ENCODE results near the gene ELP2. TPM values are rescaled to one million over a fixed set of nuclear protein-coding genes. Genes with fewer than 3 reads are reported as not detected.

The ELP2 gene
- total RNA-seq, 1 donor from 2014 or later: 69.0 TPM

GRCh38 chr18:36139245-36139644 is 9.5 kb downstream of the ELP2 start:
- TF ChIP-seq CTCF (IDR thresholded peaks at IDR 0.05): no peak
- ATAC-seq: no peak
- Histone ChIP-seq H3K27ac (no peak overlapping the region), H3K36me3 (peaks cover 86% of the 10 kb centered on the region), H3K27me3 (no peaks in the 10 kb centered on the region), H3K4me3 (no peak overlapping the region), H3K9me3 (no peaks in the 10 kb centered on the region), H3K4me1 (no peaks in the 10 kb centered on the region)
- intact Hi-C loops (cut with DNase I): no loop called here
- no peak for DNase-seq

GRCh38 chr18:36141576-36141975 is 11.9 kb downstream of the ELP2 start:
- H3K9me3 ChIP-seq: no peaks in the 10 kb centered on the region
- ATAC-seq: no peak
- no peak overlapping the region for H3K4me3 ChIP-seq
- H3K27me3 ChIP-seq: no peaks in the 10 kb centered on the region
- DNase-seq: no peak
- H3K27ac ChIP-seq: no peak overlapping the region
- no peak for TF ChIP-seq CTCF (IDR thresholded peaks at IDR 0.05)
- intact Hi-C loops (cut with DNase I): no loop called here
- no peaks in the 10 kb centered on the region for H3K4me1 ChIP-seq
- peaks cover 100% of the 10 kb centered on the region for H3K36me3 ChIP-seq

- H3K9me3 ChIP-seq: no peaks in the 10 kb centered on the region
- ATAC-seq (no peak), DNase-seq (no peak)
- TF ChIP-seq CTCF (IDR thresholded peaks at IDR 0.05): no peak
- H3K4me1 ChIP-seq: no peaks in the 10 kb centered on the region
- H3K36me3 ChIP-seq: peaks cover 100% of the 10 kb centered on the region
- no peak overlapping the region for H3K27ac ChIP-seq
- intact Hi-C loops (cut with DNase I): no loop called here
- no peaks in the 10 kb centered on the region for H3K27me3 ChIP-seq
- no peak overlapping the region for H3K4me3 ChIP-seq
Observed at GRCh38 chr18:36142751-36143150, 13.1 kb downstream of the ELP2 start.

- no peak overlapping the region for H3K4me3 ChIP-seq
- no peak for TF ChIP-seq CTCF (IDR thresholded peaks at IDR 0.05)
- H3K27me3 ChIP-seq: no peaks in the 10 kb centered on the region
- H3K9me3 ChIP-seq: no peaks in the 10 kb centered on the region
- no peak overlapping the region for H3K27ac ChIP-seq
- H3K36me3 ChIP-seq: peaks cover 100% of the 10 kb centered on the region
- no peaks in the 10 kb centered on the region for H3K4me1 ChIP-seq
- no peak for DNase-seq
- intact Hi-C loops (cut with DNase I): no loop called here
- no peak for ATAC-seq
Observed at GRCh38 chr18:36143391-36143790, 13.7 kb downstream of the ELP2 start.

- Histone ChIP-seq H3K9me3 (no peaks in the 10 kb centered on the region), H3K4me3 (no peak overlapping the region), H3K36me3 (peaks cover 96% of the 10 kb centered on the region), H3K4me1 (no peaks in the 10 kb centered on the region), H3K27ac (no peak overlapping the region), H3K27me3 (no peaks in the 10 kb centered on the region)
- DNase-seq (no peak), ATAC-seq (no peak)
- no peak for TF ChIP-seq CTCF (IDR thresholded peaks at IDR 0.05)
- intact Hi-C loops (cut with DNase I): no loop called here
Observed at GRCh38 chr18:36149514-36150289, 20.0 kb downstream of the ELP2 start.

Measured in upper lobe of right lung (tissue), 1 donor.